ENCODE data around the gene SLC38A4. TPM values are rescaled to one million over a fixed set of nuclear protein-coding genes. Genes with fewer than 3 reads are reported as not detected.

SLC38A4 gene
- polyA plus RNA-seq, 3 donors, result not detected

DNA sequence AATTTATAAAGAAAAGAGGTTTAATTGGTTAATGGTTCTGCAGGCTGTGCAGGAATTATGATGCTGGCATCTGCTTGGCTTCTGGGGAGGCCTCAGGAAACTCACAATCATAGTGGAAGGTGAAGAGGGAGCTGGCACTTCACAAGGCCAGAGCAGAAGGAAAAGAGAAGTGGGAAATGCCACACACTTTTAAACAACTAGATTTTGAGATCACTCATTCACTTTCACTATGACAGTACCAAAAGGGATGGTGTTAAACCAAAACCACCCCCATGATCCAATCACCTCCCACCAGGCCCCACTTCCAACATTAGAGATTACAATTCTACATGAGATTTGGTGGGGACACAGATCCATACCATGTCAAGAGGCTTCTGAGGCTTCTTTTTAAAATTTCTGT lies 62.6 kb downstream of the SLC38A4 start:
- H2AFZ ChIP-seq (ENCODE audit: insufficient read depth, low read depth, low read length, poor library complexity, severe bottlenecking), result no peak overlapping the region
- peaks cover 8 to 13% of the 10 kb centered on the region in 2 donors for H3K9me3 ChIP-seq (replicated peaks in 1 of 2; ENCODE audit: control insufficient read depth in 1 of 2, insufficient read depth in 1 of 2, low read length in 2 of 2)
- TF ChIP-seq, protein P1, sequence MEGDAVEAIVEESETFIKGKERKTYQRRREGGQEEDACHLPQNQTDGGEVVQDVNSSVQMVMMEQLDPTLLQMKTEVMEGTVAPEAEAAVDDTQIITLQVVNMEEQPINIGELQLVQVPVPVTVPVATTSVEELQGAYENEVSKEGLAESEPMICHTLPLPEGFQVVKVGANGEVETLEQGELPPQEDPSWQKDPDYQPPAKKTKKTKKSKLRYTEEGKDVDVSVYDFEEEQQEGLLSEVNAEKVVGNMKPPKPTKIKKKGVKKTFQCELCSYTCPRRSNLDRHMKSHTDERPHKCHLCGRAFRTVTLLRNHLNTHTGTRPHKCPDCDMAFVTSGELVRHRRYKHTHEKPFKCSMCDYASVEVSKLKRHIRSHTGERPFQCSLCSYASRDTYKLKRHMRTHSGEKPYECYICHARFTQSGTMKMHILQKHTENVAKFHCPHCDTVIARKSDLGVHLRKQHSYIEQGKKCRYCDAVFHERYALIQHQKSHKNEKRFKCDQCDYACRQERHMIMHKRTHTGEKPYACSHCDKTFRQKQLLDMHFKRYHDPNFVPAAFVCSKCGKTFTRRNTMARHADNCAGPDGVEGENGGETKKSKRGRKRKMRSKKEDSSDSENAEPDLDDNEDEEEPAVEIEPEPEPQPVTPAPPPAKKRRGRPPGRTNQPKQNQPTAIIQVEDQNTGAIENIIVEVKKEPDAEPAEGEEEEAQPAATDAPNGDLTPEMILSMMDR (IDR thresholded peaks at IDR 0.05), result no peak
- no peak overlapping the region for H3K27ac Mint-ChIP-seq
- no peak for DNase-seq
- no peaks in the 10 kb centered on the region for H3K4me1 ChIP-seq (ENCODE audit: control insufficient read depth in 1 of 2, insufficient read depth in 2 of 2, low read length in 2 of 2)
- intact Hi-C loops (cut with micrococcal nuclease), result no loop called here
- H3K27me3 Mint-ChIP-seq (ENCODE audit: low read depth in 3 of 3), result no peaks in the 10 kb centered on the region
- H3K79me2 ChIP-seq (ENCODE audit: insufficient read depth, low read length), result no peaks in the 10 kb centered on the region
- H3K36me3 Mint-ChIP-seq, result peaks cover 0 to 2% of the 10 kb centered on the region in 2 donors
- no peaks in the 10 kb centered on the region for H3K4me1 Mint-ChIP-seq
- H3K9me3 Mint-ChIP-seq, result peaks cover 9 to 27% (median 15%) of the 10 kb centered on the region in 7 donors
- H3K9ac ChIP-seq (ENCODE audit: insufficient read depth, low read length, poor library complexity, severe bottlenecking), result no peak overlapping the region
- no peaks in the 10 kb centered on the region for H3K27me3 ChIP-seq (ENCODE audit: control insufficient read depth in 2 of 2, insufficient read depth in 2 of 2, low read length in 2 of 2)
- H3K36me3 ChIP-seq (replicated peaks in 1 of 2; ENCODE audit: control insufficient read depth in 1 of 2, insufficient read depth in 2 of 2, low read length in 2 of 2), result no peaks in the 10 kb centered on the region
- H3K4me2 ChIP-seq (replicated peaks; ENCODE audit: extremely low read depth, low read length, poor library complexity, severe bottlenecking), result no peak overlapping the region
- no peak overlapping the region for H3K4me3 Mint-ChIP-seq
- no peak overlapping the region for H3K4me3 ChIP-seq (replicated peaks in 1 of 3; ENCODE audit: low read depth in 2 of 3, low read length in 3 of 3)
- no peaks in the 10 kb centered on the region for H4K20me1 ChIP-seq (ENCODE audit: insufficient read depth, low read length)
- H3K27ac ChIP-seq (ENCODE audit: low read depth in 1 of 2, low read length in 2 of 2), result no peak overlapping the region

DNA sequence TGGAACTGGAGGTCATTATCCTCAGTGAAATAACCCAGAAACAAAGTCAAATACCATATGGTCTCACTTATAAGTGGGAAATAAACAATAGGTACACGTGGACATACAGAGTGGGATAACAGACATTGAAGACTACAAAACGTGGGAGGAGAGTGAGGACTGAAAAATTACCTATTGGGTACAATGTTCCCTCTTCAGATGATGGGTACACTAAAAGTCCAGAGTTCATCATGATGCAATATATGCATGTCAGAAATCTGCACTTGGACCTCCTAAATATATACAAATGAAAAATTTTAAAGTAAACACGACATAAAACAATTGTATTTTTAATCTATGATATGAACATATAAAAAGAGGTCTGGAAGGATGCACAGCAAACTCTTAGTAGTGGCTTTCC lies 71.2 kb downstream of the SLC38A4 start:
- Histone ChIP-seq H3K4me2 (replicated peaks; ENCODE audit: extremely low read depth, low read length, poor library complexity, severe bottlenecking) (no peak overlapping the region), H3K4me1 (ENCODE audit: control insufficient read depth in 1 of 2, insufficient read depth in 2 of 2, low read length in 2 of 2) (peaks cover 0 to 11% of the 10 kb centered on the region in 2 donors), H3K79me2 (ENCODE audit: insufficient read depth, low read length) (no peaks in the 10 kb centered on the region), H3K9me3 (replicated peaks in 1 of 2; ENCODE audit: control insufficient read depth in 1 of 2, insufficient read depth in 1 of 2, low read length in 2 of 2) (peaks cover 6 to 9% of the 10 kb centered on the region in 2 donors), H4K20me1 (ENCODE audit: insufficient read depth, low read length) (no peaks in the 10 kb centered on the region), H3K27me3 (ENCODE audit: control insufficient read depth in 2 of 2, insufficient read depth in 2 of 2, low read length in 2 of 2) (no peaks in the 10 kb centered on the region), H3K27ac (ENCODE audit: low read depth in 1 of 2, low read length in 2 of 2) (no peak overlapping the region), H2AFZ (ENCODE audit: insufficient read depth, low read depth, low read length, poor library complexity, severe bottlenecking) (no peak overlapping the region), H3K9ac (ENCODE audit: insufficient read depth, low read length, poor library complexity, severe bottlenecking) (no peak overlapping the region), H3K36me3 (replicated peaks in 1 of 2; ENCODE audit: control insufficient read depth in 1 of 2, insufficient read depth in 2 of 2, low read length in 2 of 2) (no peaks in the 10 kb centered on the region), H3K4me3 (replicated peaks in 1 of 3; ENCODE audit: low read depth in 2 of 3, low read length in 3 of 3) (no peak overlapping the region)
- H3K27me3 Mint-ChIP-seq (ENCODE audit: low read depth in 3 of 3), result no peaks in the 10 kb centered on the region
- intact Hi-C loops (cut with micrococcal nuclease), result no loop called here
- H3K9me3 Mint-ChIP-seq, result peaks cover 14 to 25% (median 19%) of the 10 kb centered on the region in 7 donors
- WGBS (ENCODE audit: insufficient coverage), result no CpG with 5 or more reads among the region's 3 CpGs
- H3K27ac Mint-ChIP-seq, result no peak overlapping the region
- peaks cover 0 to 2% of the 10 kb centered on the region in 2 donors for H3K36me3 Mint-ChIP-seq
- TF ChIP-seq, protein P1 (IDR thresholded peaks at IDR 0.05), result no peak
- peaks cover 14% of the 10 kb centered on the region for H3K4me1 Mint-ChIP-seq
- no peak overlapping the region for H3K4me3 Mint-ChIP-seq
- DNase-seq, result no peak

Measured in CD14-positive monocyte (primary cell).